Erythroblast (primary cell): ENCODE measurements around the gene TSPAN15.

ENCODE experiments used
- DNase-seq, 2 experiments: peaks; one replicate each; lab custom pipeline; 2025; lab: John Stamatoyannopoulos, UW
- GATA1 ChIP-seq: IDR thresholded peaks from 2 replicates; pipeline ENCODE4 v1.6.1; 2011; ENCODE audit warnings: low read depth, mild to moderate bottlenecking, control low read depth, low read length, moderate library complexity
- POLR2A ChIP-seq: IDR thresholded peaks from 2 replicates; pipeline ENCODE4 v1.6.1; 2011; ENCODE audit warnings: mild to moderate bottlenecking, low read length

The TSPAN15 gene

GRCh38 chr10:69470463-69471384 lies 19.5 kb downstream of the TSPAN15 start:
- TF ChIP-seq GATA1 (no peak), POLR2A (no peak)
- DNase-seq: no peak

- no peak for DNase-seq
- TF ChIP-seq POLR2A: no peak
- TF ChIP-seq GATA1: no peak
Observed at GRCh38 chr10:69472142-69472541, 20.9 kb downstream of the TSPAN15 start.

DNA sequence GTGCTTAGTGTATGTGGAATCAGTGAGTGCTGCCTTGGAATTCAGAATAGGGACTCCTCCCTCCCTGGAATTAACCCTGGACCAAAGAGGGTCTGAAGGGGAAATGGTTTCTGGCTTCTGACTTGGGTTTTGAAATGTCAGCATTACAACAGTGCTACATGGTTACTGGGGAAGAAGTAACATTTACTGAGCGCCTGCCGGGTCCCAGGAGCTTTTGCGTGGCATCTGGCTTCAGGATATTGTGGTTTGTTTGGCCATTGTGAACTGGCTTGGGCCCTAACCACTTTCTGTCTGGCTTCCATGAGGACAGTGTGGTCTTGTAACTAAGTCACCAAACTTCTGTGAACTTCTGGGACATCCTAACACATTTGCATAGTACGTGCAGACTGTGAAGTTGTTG lies 21.3 kb downstream of the TSPAN15 start:
- TF ChIP-seq POLR2A: no peak
- TF ChIP-seq GATA1: no peak
- no peak for DNase-seq

GRCh38 chr10:69473304-69473990 lies 22.2 kb downstream of the TSPAN15 start:
- DNase-seq: no peak
- TF ChIP-seq GATA1 (no peak), POLR2A (no peak)

DNA sequence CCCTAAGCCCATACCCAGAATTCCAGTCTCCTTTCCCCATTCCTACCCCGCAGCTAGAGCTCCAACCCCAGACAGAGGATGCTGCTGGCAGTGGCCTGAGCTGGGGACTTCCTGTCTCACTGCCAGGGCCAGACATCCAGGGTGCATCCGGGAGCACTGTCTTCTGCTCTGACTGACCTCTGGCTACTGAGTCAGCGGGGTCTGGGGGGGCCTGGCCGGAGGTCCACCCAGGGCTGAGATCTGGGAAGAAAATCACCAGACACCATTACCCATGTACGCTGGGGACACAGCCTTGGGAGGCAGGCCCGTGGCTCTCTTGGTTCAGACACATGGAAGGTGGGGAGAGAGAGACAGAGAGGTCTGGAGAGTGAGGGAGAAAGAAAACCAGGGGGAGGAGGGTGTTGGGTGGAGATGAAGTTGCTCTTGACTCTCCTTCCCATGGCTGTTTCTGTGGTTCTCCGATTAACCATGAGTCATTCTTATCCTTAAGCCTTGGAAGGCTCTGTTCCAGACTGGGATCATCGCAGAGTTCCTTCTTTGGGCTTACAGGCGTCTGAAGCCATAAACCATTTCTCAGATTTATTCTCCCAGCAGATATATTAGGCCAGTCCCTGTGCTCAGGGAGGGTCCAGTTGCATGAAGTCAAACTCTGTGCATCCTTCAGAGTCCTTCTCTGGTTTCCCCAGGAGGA lies 23.6 kb downstream of the TSPAN15 start:
- DNase-seq: no peak
- TF ChIP-seq GATA1 (no peak), POLR2A (no peak)

- DNase-seq: no peak
- TF ChIP-seq GATA1 (no peak), POLR2A (no peak)
Observed at GRCh38 chr10:69475433-69475830, 24.2 kb downstream of the TSPAN15 start.

GRCh38 chr10:69477968-69478597 lies 26.8 kb downstream of the TSPAN15 start:
- no peak for DNase-seq
- TF ChIP-seq POLR2A (no peak), GATA1 (no peak)

GRCh38 chr10:69479240-69480067 lies 28.2 kb downstream of the TSPAN15 start:
- TF ChIP-seq POLR2A: no peak
- TF ChIP-seq GATA1: no peak
- DNase-seq: no peak

- TF ChIP-seq POLR2A (no peak), GATA1 (no peak)
Observed at GRCh38 chr10:69480068-69480412, 28.8 kb downstream of the TSPAN15 start.

GRCh38 chr10:69481305-69481704 lies 30.0 kb downstream of the TSPAN15 start:
- TF ChIP-seq POLR2A: no peak
- no peak for TF ChIP-seq GATA1
- no peak for DNase-seq

More at GRCh38 chr10:69480068-69480412, 28.8 kb downstream of the TSPAN15 start:
- DNase-seq: no peak

DNA sequence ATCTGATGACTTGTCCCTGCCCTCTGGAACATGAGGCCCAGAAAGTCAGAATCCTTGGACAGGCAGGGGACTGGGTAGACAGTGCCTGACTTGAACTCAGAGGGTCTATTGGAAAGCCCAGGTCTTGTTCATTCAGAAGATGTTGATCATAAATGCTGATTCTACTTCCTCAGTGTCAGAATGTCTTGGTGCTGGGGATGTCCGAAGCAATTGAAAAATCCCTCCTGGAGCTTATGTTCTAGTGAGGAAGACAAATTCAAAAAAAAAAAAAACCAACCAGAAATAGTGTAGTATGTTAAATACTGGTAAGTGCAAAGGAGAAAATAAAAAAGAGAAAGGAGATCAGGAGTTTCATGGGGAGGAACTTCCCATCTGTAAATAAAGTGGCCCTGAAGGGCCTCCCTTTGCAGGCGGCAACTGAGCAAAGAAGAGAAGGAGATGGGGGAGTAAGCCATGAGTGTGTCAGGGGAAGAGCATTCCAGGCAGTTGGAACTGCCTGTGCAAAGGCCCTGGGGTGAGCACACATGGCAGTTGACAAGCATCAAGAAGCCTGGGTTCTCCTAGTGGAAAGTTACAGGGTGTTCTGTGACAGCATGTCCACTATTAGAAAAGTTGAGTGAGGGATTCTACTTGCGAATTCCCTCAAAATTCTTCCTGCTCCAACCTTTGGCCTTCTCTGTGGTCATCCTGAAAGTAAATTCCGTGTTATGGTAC lies 30.7 kb downstream of the TSPAN15 start:
- TF ChIP-seq GATA1 (no peak), POLR2A (no peak)
- no peak for DNase-seq

DNA sequence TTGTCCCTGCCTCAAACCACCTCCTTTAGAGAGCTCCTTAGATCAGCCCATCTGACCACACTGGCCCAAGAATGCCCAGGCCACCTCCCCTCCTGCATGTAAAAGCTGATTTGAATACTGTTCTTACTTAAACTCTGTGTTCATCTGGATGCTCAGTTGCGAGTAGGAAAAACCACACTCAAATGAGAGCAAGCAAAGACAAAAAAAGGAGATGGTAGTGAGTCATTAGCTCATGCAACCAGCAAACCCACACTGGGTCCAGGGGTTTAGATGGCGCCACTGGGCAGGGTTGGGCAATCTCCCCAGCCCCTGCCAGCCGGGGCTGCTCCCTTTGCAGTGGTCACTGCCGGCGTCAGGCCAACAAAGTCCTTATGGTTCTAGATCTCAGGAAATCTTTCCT lies 32.7 kb downstream of the TSPAN15 start:
- TF ChIP-seq GATA1 (no peak), POLR2A (no peak)

GRCh38 chr10:69484736-69485135 lies 33.5 kb downstream of the TSPAN15 start:
- TF ChIP-seq POLR2A (no peak), GATA1 (no peak)
- no peak for DNase-seq

More for the DNA sequence above, 32.7 kb downstream of the TSPAN15 start:
- no peak for DNase-seq
